Left lung (tissue), 10 donors: Measurements from ENCODE around the gene CCNL2. TPM values are rescaled to one million over a fixed set of nuclear protein-coding genes. Genes with fewer than 3 reads are reported as not detected.

Experiments
- ATAC-seq: fragments of 200-7000 bp; cut with Tn5 transposase; one replicate; pipeline ENCODE4 v1.9.1; 2020; ENCODE audit warnings: moderate library complexity
- DNase-seq, 4 donors: peaks; one replicate each; pipeline ENCODE4 v3.0.0-alpha.2; 2013 to 2020
- H3K27ac ChIP-seq, 2 donors: fragments of 200-600 bp; sonication (generic) in 1 of 2; one replicate each; pipeline versions ENCODE4 v1.5.0 to v1.8.0; 2020 to 2021
- H3K27me3 ChIP-seq, 2 donors: fragments of 200-600 bp; sonication (generic) in 1 of 2; one replicate each; pipeline versions ENCODE4 v1.5.0 to v1.8.0; 2020 to 2021
- H3K36me3 ChIP-seq, 2 donors: fragments of 200-600 bp; sonication (generic) in 1 of 2; one replicate each; pipeline versions ENCODE4 v1.5.0 to v1.8.0; 2020 to 2021
- H3K4me1 ChIP-seq, 2 donors: fragments of 200-600 bp; one replicate each; pipeline ENCODE4 v1.8.0; 2021
- H3K4me3 ChIP-seq, 2 donors: fragments of 200-600 bp; sonication (generic) in 1 of 2; one replicate each; pipeline versions ENCODE4 v1.5.0 to v1.8.0; 2020 to 2021; ENCODE audit warnings: mild to moderate bottlenecking in 1 of 2
- H3K9me3 ChIP-seq, 2 donors: fragments of 200-600 bp; sonication (generic) in 1 of 2; one replicate each; pipeline versions ENCODE4 v1.5.0 to v1.8.0; 2020 to 2021
- CTCF ChIP-seq, 2 donors: fragments of 200-600 bp; sonication (generic) in 1 of 2; IDR thresholded peaks; one replicate each; pipeline versions ENCODE4 v1.5.0 to v1.8.0; 2021; ENCODE audit warnings: antibody characterized with exemption in 2 of 2
- intact Hi-C, 2 donors: fragments of 100-400 bp; cut with DNase I; formaldehyde crosslinking; loops; one replicate each; pipeline versions ENCODE4 v1.11.2 to v1.14.2; 2022
- polyA plus RNA-seq, 6 donors: library from polyadenylated mRNA; unstranded; fragments of 120-200 nt; gene quantifications; one replicate each; pipeline ENCODE4 v1.2.1, GENCODE V29; 2013; ENCODE audit not compliant: insufficient read length in 6 of 6
- total RNA-seq, 2 donors: library from RNA; stranded (reverse); fragmentation: NEBNext Ultra II Directional; extraction: Animal tissue kit (Norgen Biotek cat#: 25700); gene quantifications; one replicate each; pipeline ENCODE4 v1.2.1, GENCODE V29; 2021
- donor health status: DM: no; HTN: yes; CAD: no.
- donor health status: DM: no; HTN: no; CAD: no.

CCNL2 gene
- total and polyA plus RNA-seq, 8 donors, result 142 to 405 (median 310) TPM

- DNase-seq, result no peak
- no peak for TF ChIP-seq CTCF (IDR thresholded peaks at IDR 0.05)
- H3K4me1 ChIP-seq, result peaks cover 0 to 18% of the 10 kb centered on the region in 2 donors
- H3K4me3 ChIP-seq, result no peak overlapping the region
- H3K9me3 ChIP-seq, result no peaks in the 10 kb centered on the region
- intact Hi-C loops, result no loop called here
- no peaks in the 10 kb centered on the region for H3K36me3 ChIP-seq
- no peak for ATAC-seq
- H3K27ac ChIP-seq, result no peak overlapping the region
- H3K27me3 ChIP-seq, result peaks cover 0 to 47% of the 10 kb centered on the region in 2 donors
Measured at GRCh38 chr1:1423245-1423597, 24.1 kb upstream of the CCNL2 start.

- H3K27ac ChIP-seq, result peak overlapping the region in 1 of 2 donors; percentile 7
Measured at GRCh38 chr1:1422465-1423244, 23.5 kb upstream of the CCNL2 start.

GRCh38 chr1:1421907-1422464 is 22.9 kb upstream of the CCNL2 start:
- Histone ChIP-seq H3K27ac (peak overlapping the region in 1 of 2 donors; percentile 7), H3K36me3 (no peaks in the 10 kb centered on the region), H3K9me3 (no peaks in the 10 kb centered on the region), H3K4me1 (peaks cover 0 to 18% of the 10 kb centered on the region in 2 donors), H3K27me3 (peaks cover 0 to 40% of the 10 kb centered on the region in 2 donors), H3K4me3 (no peak overlapping the region)
- ATAC-seq (no peak), DNase-seq (peak in 1 of 4 donors; percentile 50)
- intact Hi-C loops, result no loop called here
- no peak for TF ChIP-seq CTCF (IDR thresholded peaks at IDR 0.05)

More at GRCh38 chr1:1422465-1423244, 23.5 kb upstream of the CCNL2 start:
- Histone ChIP-seq H3K4me1 (peaks cover 0 to 18% of the 10 kb centered on the region in 2 donors), H3K9me3 (no peaks in the 10 kb centered on the region), H3K36me3 (no peaks in the 10 kb centered on the region), H3K27me3 (peaks cover 0 to 43% of the 10 kb centered on the region in 2 donors), H3K4me3 (no peak overlapping the region)
- intact Hi-C loops, result no loop called here
- ATAC-seq, result no peak
- DNase-seq, result peak in 1 of 4 donors; percentile 53
- no peak for TF ChIP-seq CTCF (IDR thresholded peaks at IDR 0.05)

- DNase-seq (peak in 2 of 4 donors; percentile 77 to 84), ATAC-seq (peak; percentile 93)
- Histone ChIP-seq H3K27ac (peak within 1 kb of the TSS; percentile 69 to 77), H3K36me3 (no peaks in the 10 kb centered on the region), H3K4me1 (peaks cover 0 to 18% of the 10 kb centered on the region in 2 donors), H3K9me3 (no peaks in the 10 kb centered on the region), H3K27me3 (peaks cover 0 to 33% of the 10 kb centered on the region in 2 donors), H3K4me3 (peak within 1 kb of the TSS; percentile 27 to 41)
- intact Hi-C loops, result no loop called here
- TF ChIP-seq CTCF (IDR thresholded peaks at IDR 0.05), result no peak
Measured at GRCh38 chr1:1421147-1421906, 22.2 kb upstream of the CCNL2 start, which contains the start of gene ANKRD65. Gene ANKRD65, minus strand, starts transcription at chr1:1421276. Its CDS starts 271 bp downstream, at chr1:1421005.
